Fibroblast of skin of left biceps (primary cell): ENCODE data around the gene DAND5.

Experiments used
- DNase-seq, 2 experiments: peaks; one replicate each; pipeline ENCODE4 v3.0.0-alpha.2; 2013; ENCODE audit warnings: low read depth in 2 of 2

Gene DAND5

DNA sequence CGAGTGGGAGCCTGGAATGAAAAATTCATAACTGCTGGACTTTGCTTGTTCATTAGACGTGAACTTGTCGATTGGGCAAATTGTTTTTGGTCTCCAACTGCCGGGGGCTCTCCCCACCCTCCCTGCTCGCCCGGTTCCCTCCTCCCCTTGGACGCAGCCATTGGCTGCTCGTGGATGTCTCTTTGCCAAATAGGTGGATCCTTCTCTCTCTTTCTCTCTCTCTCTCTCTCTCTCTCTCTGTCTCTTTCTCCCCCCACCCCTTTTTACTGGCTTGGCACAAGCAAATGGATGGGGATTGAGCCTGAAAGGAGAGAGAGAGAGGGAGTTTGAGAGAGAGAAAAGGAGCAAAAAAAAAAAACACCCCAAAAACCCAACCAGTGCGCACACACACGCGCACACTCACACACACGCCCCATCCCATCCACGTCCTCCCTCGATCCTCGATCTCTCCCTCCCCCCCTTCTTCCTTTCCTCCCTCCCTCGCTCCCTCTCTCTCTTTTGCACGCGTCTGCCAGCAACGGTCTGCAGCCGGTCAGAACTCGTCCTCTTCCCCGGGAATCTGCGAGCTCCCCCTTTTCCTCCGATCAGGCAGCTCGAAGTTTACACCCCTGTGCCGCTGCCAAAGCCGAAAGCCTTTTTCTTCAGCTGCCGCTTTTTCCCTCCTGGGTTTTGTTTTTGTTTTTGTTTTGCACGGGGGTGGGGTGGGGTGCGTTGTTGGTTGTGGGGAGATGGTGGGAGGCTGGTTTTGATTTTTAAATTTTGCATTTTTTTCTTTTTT lies 53.7 kb downstream of the DAND5 start:
- DNase-seq = peak; percentile 92

DNA sequence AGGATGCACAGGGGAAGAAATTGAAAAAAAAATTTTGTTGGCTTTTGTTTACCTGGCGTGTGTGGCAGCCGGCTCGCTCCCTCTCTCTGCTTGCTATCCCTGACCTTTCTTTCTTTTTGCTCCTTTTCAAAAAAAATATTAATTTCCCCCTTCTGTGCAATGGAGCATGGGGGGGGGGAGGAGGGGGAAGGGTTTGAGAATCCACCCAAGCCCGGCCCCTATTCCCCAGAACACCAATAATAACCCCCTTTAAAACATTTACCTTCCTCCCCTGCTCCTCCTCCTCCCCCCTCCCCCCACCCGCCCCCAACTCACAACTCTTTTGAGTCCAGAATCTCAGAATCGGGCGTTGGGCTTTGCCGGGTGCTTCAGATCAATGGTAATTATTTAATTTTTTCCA lies 54.3 kb downstream of the DAND5 start:
- DNase-seq = no peak
